Measurements from ENCODE around the gene C1orf167. TPM values are rescaled to one million over a fixed set of nuclear protein-coding genes. Genes with fewer than 3 reads are reported as not detected.

The C1orf167 gene
- total RNA-seq, 1 donor from 2014 or later = not detected

DNA sequence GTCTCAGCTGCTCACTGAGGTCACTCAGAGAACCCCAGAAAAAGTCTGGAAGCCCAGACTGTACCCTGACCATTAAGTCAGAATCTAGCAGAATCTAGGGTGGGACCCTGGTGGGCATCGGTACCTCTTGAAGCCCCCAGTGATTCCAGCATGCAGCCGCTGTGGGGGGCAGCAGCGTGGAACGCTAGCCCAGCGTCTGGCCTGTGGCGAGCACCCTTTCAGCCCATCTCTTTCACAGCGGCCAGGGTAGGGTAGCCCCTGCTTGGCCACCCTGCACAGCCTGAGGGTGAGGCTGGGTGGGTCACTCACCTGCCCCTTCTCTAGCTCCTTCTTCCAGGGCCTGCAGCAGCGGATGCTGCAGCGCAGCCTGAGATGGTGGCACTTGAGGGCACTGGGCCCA is 16.3 kb downstream of the C1orf167 start:
- TF ChIP-seq, protein P1, sequence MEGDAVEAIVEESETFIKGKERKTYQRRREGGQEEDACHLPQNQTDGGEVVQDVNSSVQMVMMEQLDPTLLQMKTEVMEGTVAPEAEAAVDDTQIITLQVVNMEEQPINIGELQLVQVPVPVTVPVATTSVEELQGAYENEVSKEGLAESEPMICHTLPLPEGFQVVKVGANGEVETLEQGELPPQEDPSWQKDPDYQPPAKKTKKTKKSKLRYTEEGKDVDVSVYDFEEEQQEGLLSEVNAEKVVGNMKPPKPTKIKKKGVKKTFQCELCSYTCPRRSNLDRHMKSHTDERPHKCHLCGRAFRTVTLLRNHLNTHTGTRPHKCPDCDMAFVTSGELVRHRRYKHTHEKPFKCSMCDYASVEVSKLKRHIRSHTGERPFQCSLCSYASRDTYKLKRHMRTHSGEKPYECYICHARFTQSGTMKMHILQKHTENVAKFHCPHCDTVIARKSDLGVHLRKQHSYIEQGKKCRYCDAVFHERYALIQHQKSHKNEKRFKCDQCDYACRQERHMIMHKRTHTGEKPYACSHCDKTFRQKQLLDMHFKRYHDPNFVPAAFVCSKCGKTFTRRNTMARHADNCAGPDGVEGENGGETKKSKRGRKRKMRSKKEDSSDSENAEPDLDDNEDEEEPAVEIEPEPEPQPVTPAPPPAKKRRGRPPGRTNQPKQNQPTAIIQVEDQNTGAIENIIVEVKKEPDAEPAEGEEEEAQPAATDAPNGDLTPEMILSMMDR (conservative IDR thresholded peaks at IDR 0.05) = no peak

DNA sequence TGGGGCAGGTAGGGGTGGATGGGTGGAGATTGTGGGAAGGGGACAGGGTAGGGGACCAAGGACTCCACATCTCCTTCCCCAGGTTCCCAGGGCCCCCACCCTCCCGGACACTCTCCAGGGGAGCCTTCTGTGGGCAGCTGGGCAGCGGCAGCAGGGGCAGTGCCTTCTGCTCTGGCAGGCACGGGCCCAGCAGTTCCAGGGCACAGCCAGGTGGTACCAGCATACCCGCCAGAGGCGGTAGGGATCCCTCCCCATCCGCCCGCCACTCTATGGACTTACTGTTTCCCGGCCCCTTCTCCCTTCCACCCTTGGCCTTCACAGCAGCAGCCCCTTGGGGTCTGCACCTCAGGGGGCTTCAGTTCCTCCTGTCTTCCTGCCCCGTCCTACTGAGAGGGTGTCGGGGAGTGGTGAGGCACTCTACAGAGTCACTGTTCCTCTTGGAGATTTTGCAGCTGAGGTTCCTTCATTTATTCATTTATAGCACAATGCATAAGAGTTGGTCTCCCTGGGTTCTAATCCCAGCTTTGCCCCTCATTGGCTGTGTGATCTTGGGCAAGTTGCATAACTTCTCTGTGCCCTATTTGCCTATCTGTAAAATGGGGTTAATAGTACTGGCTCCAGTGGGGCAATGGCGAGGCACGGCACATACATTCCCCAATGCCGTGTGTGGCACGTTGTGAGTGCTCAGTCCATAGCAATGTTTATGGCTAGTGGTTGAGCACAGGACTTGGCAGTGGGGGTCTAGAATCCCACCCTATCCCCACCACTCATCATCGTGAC is 17.0 kb downstream of the C1orf167 start:
- no peaks in the 10 kb centered on the region for H3K9me3 Mint-ChIP-seq
- TF ChIP-seq, protein P1 (conservative IDR thresholded peaks at IDR 0.05) = no peak
- H3K36me3 Mint-ChIP-seq (ENCODE audit: low read depth) = no peaks in the 10 kb centered on the region
- H3K27ac Mint-ChIP-seq (ENCODE audit: unreplicated experiment) = no peak overlapping the region
- H3K4me1 Mint-ChIP-seq = no peaks in the 10 kb centered on the region
- H3K27me3 Mint-ChIP-seq (ENCODE audit: low read depth) = no peaks in the 10 kb centered on the region
- DNase-seq (ENCODE audit: low read depth, low spot score) = no peak
- H3K4me3 Mint-ChIP-seq = no peak overlapping the region

More for the DNA sequence above, 16.3 kb downstream of the C1orf167 start:
- no peaks in the 10 kb centered on the region for H3K36me3 Mint-ChIP-seq (ENCODE audit: low read depth)
- H3K9me3 Mint-ChIP-seq = no peaks in the 10 kb centered on the region
- H3K4me3 Mint-ChIP-seq = no peak overlapping the region
- no peaks in the 10 kb centered on the region for H3K27me3 Mint-ChIP-seq (ENCODE audit: low read depth)
- H3K4me1 Mint-ChIP-seq = no peaks in the 10 kb centered on the region
- no peak overlapping the region for H3K27ac Mint-ChIP-seq (ENCODE audit: unreplicated experiment)
- DNase-seq (ENCODE audit: low read depth, low spot score) = no peak

DNA sequence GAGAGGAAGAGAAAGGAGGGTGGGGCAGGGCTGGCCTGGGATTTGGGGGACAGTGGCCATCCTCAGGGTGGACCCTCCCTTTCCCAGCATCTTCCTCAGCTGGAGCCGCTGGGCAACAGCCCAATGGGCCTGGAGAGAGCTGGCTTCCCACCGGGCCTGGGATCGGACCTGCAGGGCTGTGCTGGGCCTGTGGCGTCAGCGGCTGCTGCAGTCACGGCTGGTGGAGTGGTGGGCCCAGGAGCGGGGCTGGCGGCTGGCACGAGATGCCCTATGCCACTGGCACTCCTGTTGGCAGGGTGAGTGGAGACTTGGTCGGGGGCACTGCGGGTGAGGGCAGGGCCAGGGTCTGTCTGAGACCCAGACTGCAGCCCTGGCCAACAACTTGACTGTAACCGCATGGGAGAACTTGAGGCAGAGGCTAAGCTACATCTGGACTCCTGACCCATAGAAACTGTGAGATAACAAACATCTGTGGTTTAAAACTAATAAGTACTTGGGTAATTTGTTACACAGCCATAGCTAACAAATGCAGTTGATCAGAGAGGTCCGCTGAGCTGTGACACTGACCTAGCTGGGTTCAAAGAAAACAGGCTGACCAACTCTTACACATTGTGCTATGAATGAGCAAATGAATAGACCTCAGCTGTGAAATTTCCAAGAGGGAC is 17.9 kb downstream of the C1orf167 start:
- no peak overlapping the region for H3K4me3 Mint-ChIP-seq
- no peaks in the 10 kb centered on the region for H3K4me1 Mint-ChIP-seq
- TF ChIP-seq, protein P1 (conservative IDR thresholded peaks at IDR 0.05) = no peak
- DNase-seq (ENCODE audit: low read depth, low spot score) = no peak
- no peaks in the 10 kb centered on the region for H3K27me3 Mint-ChIP-seq (ENCODE audit: low read depth)
- H3K9me3 Mint-ChIP-seq = no peaks in the 10 kb centered on the region
- H3K27ac Mint-ChIP-seq (ENCODE audit: unreplicated experiment) = no peak overlapping the region
- H3K36me3 Mint-ChIP-seq (ENCODE audit: low read depth) = no peaks in the 10 kb centered on the region

DNA sequence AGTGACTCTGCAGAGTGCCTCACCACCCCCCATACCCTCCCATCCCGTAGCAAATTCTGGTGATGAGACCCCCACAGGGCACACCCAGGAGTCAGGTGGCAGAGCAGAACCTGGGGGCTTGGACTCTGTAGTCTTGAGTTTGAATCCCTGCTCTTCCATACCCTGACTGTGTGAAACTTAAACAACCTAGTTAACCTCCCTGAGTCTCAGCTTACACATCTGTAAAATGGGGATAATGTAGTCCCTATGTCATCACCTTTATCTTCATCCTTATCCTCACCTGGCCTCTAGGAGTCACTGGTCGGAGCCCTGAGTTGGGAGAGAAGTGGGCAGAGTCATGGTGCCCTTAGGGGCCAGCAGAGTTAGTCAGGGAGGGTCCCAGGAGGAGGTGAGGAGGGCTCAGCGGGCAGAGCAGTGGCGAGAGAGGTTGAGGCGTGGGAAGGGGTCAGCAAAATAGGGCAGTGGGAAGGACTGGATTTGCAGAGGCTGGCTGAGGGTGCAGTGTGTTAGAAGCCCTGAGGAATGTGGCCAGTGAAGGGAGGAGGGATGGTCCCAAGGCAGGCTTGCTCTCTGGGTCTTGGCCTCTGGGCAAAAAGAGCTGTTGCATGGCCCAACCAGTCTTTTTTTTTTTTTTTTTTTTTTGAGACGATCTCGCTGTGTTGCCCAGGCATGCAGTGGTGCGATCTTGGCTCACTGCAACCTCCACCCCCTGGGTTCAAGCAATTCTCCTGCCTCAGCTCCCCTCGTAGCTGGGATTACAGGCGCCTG is 18.6 kb downstream of the C1orf167 start:
- no peak for DNase-seq (ENCODE audit: low read depth, low spot score)
- peak overlapping the region; percentile 28 for H3K27ac Mint-ChIP-seq (ENCODE audit: unreplicated experiment)
- no peak overlapping the region for H3K4me3 Mint-ChIP-seq
- H3K36me3 Mint-ChIP-seq (ENCODE audit: low read depth) = no peaks in the 10 kb centered on the region
- TF ChIP-seq, protein P1 (conservative IDR thresholded peaks at IDR 0.05) = no peak
- H3K9me3 Mint-ChIP-seq = no peaks in the 10 kb centered on the region
- H3K27me3 Mint-ChIP-seq (ENCODE audit: low read depth) = no peaks in the 10 kb centered on the region
- peaks cover 5% of the 10 kb centered on the region for H3K4me1 Mint-ChIP-seq

DNA sequence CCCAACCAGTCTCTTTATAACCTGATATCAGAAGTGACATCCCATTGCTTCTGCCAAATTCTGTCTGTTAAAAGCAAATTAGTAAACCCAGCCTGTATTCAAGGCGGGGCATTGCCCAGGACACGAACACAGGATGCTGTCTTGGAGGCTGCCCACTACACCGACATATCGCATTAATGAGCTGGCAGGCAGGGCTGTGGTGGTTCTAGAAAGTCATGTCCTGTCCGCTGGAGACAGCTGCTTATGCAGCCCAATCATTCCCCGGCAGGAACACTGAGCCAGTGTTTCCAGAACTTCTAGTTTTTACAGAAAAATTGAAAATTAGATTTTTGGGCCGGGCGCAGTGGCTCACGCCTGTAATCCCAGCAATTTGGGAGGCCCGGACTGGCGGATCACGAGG is 19.3 kb downstream of the C1orf167 start:
- Mint-ChIP-seq H3K36me3 (ENCODE audit: low read depth) (no peaks in the 10 kb centered on the region), H3K27me3 (ENCODE audit: low read depth) (no peaks in the 10 kb centered on the region), H3K9me3 (no peaks in the 10 kb centered on the region), H3K4me3 (no peak overlapping the region), H3K4me1 (peaks cover 5% of the 10 kb centered on the region), H3K27ac (ENCODE audit: unreplicated experiment) (no peak overlapping the region)
- no peak for DNase-seq (ENCODE audit: low read depth, low spot score)
- TF ChIP-seq, protein P1 (conservative IDR thresholded peaks at IDR 0.05) = no peak

Measured in neural crest cell (in vitro differentiated cells).